Naive B cell (primary cell): Measurements from ENCODE around the gene CFAP92. TPM values are rescaled to one million over a fixed set of nuclear protein-coding genes. Genes with fewer than 3 reads are reported as not detected.

Source experiments
- ATAC-seq, 2 donors: fragments of 150-1000 bp; cut with Tn5 transposase; 2 replicates each; pipeline ENCODE4 v1.10.0; 2021; ENCODE audit warnings: low read depth in 2 of 2, mild to moderate bottlenecking in 2 of 2, moderate library complexity in 2 of 2
- DNase-seq: peaks from one replicate; pipeline ENCODE4 v3.0.0; 2022
- H3K27ac Mint-ChIP-seq, 6 donors: one replicate each; pipeline ENCODE4 v1.8.0; 2020 to 2022; ENCODE audit warnings: mild to moderate bottlenecking in 6 of 6, mixed read lengths in 6 of 6, moderate library complexity in 5 of 6, inconsistent platforms in 2 of 6
- H3K27me3 Mint-ChIP-seq, 3 donors: one replicate each; pipeline ENCODE4 v1.8.0; 2021 to 2022; ENCODE audit warnings: mixed read lengths in 3 of 3, mild to moderate bottlenecking in 1 of 3
- H3K36me3 Mint-ChIP-seq, 2 donors: one replicate each; pipeline ENCODE4 v1.8.0; 2020 to 2022; ENCODE audit warnings: mixed read lengths in 2 of 2, inconsistent platforms in 1 of 2, mild to moderate bottlenecking in 1 of 2
- H3K4me1 Mint-ChIP-seq, 3 donors: one replicate each; pipeline ENCODE4 v1.8.0; 2020 to 2022; ENCODE audit warnings: mixed read lengths in 3 of 3, inconsistent platforms in 1 of 3, mild to moderate bottlenecking in 1 of 3, moderate library complexity in 1 of 3
- H3K4me3 Mint-ChIP-seq, 8 donors: one replicate each; pipeline ENCODE4 v1.8.0; 2020 to 2022; ENCODE audit warnings: mild to moderate bottlenecking in 8 of 8, mixed read lengths in 8 of 8, moderate library complexity in 8 of 8, inconsistent platforms in 2 of 8
- H3K9me3 Mint-ChIP-seq, 7 donors: one replicate each; pipeline ENCODE4 v1.8.0; 2020 to 2022; ENCODE audit warnings: mixed read lengths in 7 of 7, mild to moderate bottlenecking in 5 of 7, inconsistent platforms in 2 of 7, moderate library complexity in 1 of 7
- polyA plus RNA-seq, 6 donors: library from polyadenylated mRNA; unstranded; fragments of 300-500 nt; fragmentation: Illumina TruSeq; gene quantifications; one replicate each; pipeline ENCODE4 v1.2.3, GENCODE V29; 2021; ENCODE audit warnings: low read depth in 6 of 6

The CFAP92 gene
- not detected for polyA plus RNA-seq

GRCh38 chr3:128993461-128994172 is at the start of gene CFAP92:
Gene CFAP92 (minus strand): TSS chr3:128994076. CDS start chr3:128993304, 772 bp downstream.
- peak within 1 kb of the TSS; percentile 51 to 93 (median 88) for H3K27ac Mint-ChIP-seq
- H3K9me3 Mint-ChIP-seq = no peaks in the 10 kb centered on the region
- peaks cover 18 to 31% (median 23%) of the 10 kb centered on the region in 3 donors for H3K4me1 Mint-ChIP-seq
- peak within 1 kb of the TSS; percentile 70 to 88 (median 78) for H3K4me3 Mint-ChIP-seq
- H3K27me3 Mint-ChIP-seq = peaks cover 9 to 22% (median 15%) of the 10 kb centered on the region in 3 donors
- no peaks in the 10 kb centered on the region for H3K36me3 Mint-ChIP-seq
- DNase-seq = peak; percentile 89
- ATAC-seq = peak; percentile 91 to 94

- no peak for DNase-seq
- H3K9me3 Mint-ChIP-seq = peaks cover 0 to 22% (median 10%) of the 10 kb centered on the region in 7 donors
These were observed 46.9 kb upstream of the CFAP92 start for GRCh38 chr3:129040579-129041300.

GRCh38 chr3:129040039-129040336 is 46.1 kb upstream of the CFAP92 start:
- no peak overlapping the region for H3K27ac Mint-ChIP-seq

More at GRCh38 chr3:129040579-129041300, 46.9 kb upstream of the CFAP92 start:
- H3K4me1 Mint-ChIP-seq = peaks cover 0 to 6% (median 6%) of the 10 kb centered on the region in 3 donors
- H3K36me3 Mint-ChIP-seq = peaks cover 6 to 13% of the 10 kb centered on the region in 2 donors
- H3K27ac Mint-ChIP-seq = no peak overlapping the region
- H3K27me3 Mint-ChIP-seq = peaks cover 30 to 56% (median 52%) of the 10 kb centered on the region in 3 donors
- ATAC-seq = no peak
- no peak overlapping the region for H3K4me3 Mint-ChIP-seq

GRCh38 chr3:129039271-129040038 is 45.6 kb upstream of the CFAP92 start:
- Mint-ChIP-seq H3K27me3 (peaks cover 33 to 56% (median 52%) of the 10 kb centered on the region in 3 donors), H3K4me3 (no peak overlapping the region), H3K9me3 (peaks cover 0 to 13% (median 5%) of the 10 kb centered on the region in 7 donors), H3K36me3 (peaks cover 6 to 9% of the 10 kb centered on the region in 2 donors), H3K4me1 (peaks cover 0 to 6% (median 0%) of the 10 kb centered on the region in 3 donors), H3K27ac (no peak overlapping the region)
- DNase-seq (no peak), ATAC-seq (no peak)

More at GRCh38 chr3:129040039-129040336, 46.1 kb upstream of the CFAP92 start:
- peaks cover 28 to 56% (median 52%) of the 10 kb centered on the region in 3 donors for H3K27me3 Mint-ChIP-seq
- no peak overlapping the region for H3K4me3 Mint-ChIP-seq
- H3K36me3 Mint-ChIP-seq = peaks cover 6 to 13% of the 10 kb centered on the region in 2 donors
- ATAC-seq (no peak), DNase-seq (no peak)
- H3K9me3 Mint-ChIP-seq = peaks cover 0 to 18% (median 8%) of the 10 kb centered on the region in 7 donors
- peaks cover 0 to 6% (median 2%) of the 10 kb centered on the region in 3 donors for H3K4me1 Mint-ChIP-seq

GRCh38 chr3:129038121-129038855 is 44.4 kb upstream of the CFAP92 start:
- ATAC-seq (no peak), DNase-seq (no peak)
- Mint-ChIP-seq H3K4me3 (no peak overlapping the region), H3K27ac (no peak overlapping the region), H3K4me1 (peaks cover 0 to 6% (median 0%) of the 10 kb centered on the region in 3 donors), H3K27me3 (peaks cover 26 to 48% (median 45%) of the 10 kb centered on the region in 3 donors), H3K36me3 (peaks cover 6 to 9% of the 10 kb centered on the region in 2 donors), H3K9me3 (peaks cover 0 to 7% (median 0%) of the 10 kb centered on the region in 7 donors)

GRCh38 chr3:129037093-129037419 is 43.2 kb upstream of the CFAP92 start:
- peaks cover 0 to 2% (median 0%) of the 10 kb centered on the region in 7 donors for H3K9me3 Mint-ChIP-seq
- H3K4me1 Mint-ChIP-seq = peaks cover 0 to 6% (median 0%) of the 10 kb centered on the region in 3 donors
- no peak overlapping the region for H3K27ac Mint-ChIP-seq
- ATAC-seq = no peak
- H3K36me3 Mint-ChIP-seq = peaks cover 2 to 5% of the 10 kb centered on the region in 2 donors
- DNase-seq = no peak
- H3K4me3 Mint-ChIP-seq = no peak overlapping the region
- H3K27me3 Mint-ChIP-seq = peaks cover 14 to 38% (median 37%) of the 10 kb centered on the region in 3 donors

- ATAC-seq (no peak), DNase-seq (no peak)
- H3K36me3 Mint-ChIP-seq = no peaks in the 10 kb centered on the region
- H3K27me3 Mint-ChIP-seq = peaks cover 12 to 33% (median 31%) of the 10 kb centered on the region in 3 donors
- no peak overlapping the region for H3K27ac Mint-ChIP-seq
- peaks cover 0 to 6% (median 0%) of the 10 kb centered on the region in 3 donors for H3K4me1 Mint-ChIP-seq
- peak overlapping the region in 1 of 8 donors; percentile 47 for H3K4me3 Mint-ChIP-seq
- H3K9me3 Mint-ChIP-seq = no peaks in the 10 kb centered on the region
These were observed 42.6 kb upstream of the CFAP92 start for GRCh38 chr3:129036222-129037092.

GRCh38 chr3:129035360-129036221 is 41.7 kb upstream of the CFAP92 start:
- ATAC-seq = no peak
- Mint-ChIP-seq H3K27ac (peak overlapping the region in 1 of 6 donors; percentile 54), H3K4me1 (peaks cover 0 to 6% (median 0%) of the 10 kb centered on the region in 3 donors), H3K4me3 (no peak overlapping the region), H3K36me3 (no peaks in the 10 kb centered on the region), H3K27me3 (peaks cover 12 to 28% (median 26%) of the 10 kb centered on the region in 3 donors), H3K9me3 (no peaks in the 10 kb centered on the region)
- no peak for DNase-seq

GRCh38 chr3:129034642-129035041 is 40.8 kb upstream of the CFAP92 start:
- no peaks in the 10 kb centered on the region for H3K36me3 Mint-ChIP-seq
- DNase-seq = no peak
- peaks cover 0 to under 1% (median 0%) of the 10 kb centered on the region in 3 donors for H3K4me1 Mint-ChIP-seq
- peak overlapping the region in 1 of 8 donors; percentile 44 for H3K4me3 Mint-ChIP-seq
- H3K9me3 Mint-ChIP-seq = no peaks in the 10 kb centered on the region
- H3K27me3 Mint-ChIP-seq = peaks cover 12 to 18% (median 16%) of the 10 kb centered on the region in 3 donors
- no peak overlapping the region for H3K27ac Mint-ChIP-seq
- no peak for ATAC-seq

- no peaks in the 10 kb centered on the region for H3K36me3 Mint-ChIP-seq
- ATAC-seq = no peak
- no peak overlapping the region for H3K27ac Mint-ChIP-seq
These were observed 39.9 kb upstream of the CFAP92 start for GRCh38 chr3:129033633-129034321.

GRCh38 chr3:129033151-129033550 is 39.3 kb upstream of the CFAP92 start:
- no peak overlapping the region for H3K4me3 Mint-ChIP-seq
- no peaks in the 10 kb centered on the region for H3K9me3 Mint-ChIP-seq
- ATAC-seq = no peak
- H3K36me3 Mint-ChIP-seq = no peaks in the 10 kb centered on the region
- no peak for DNase-seq
- H3K4me1 Mint-ChIP-seq = no peaks in the 10 kb centered on the region
- peak overlapping the region in 1 of 6 donors; percentile 16 for H3K27ac Mint-ChIP-seq
- peaks cover 5 to 8% (median 8%) of the 10 kb centered on the region in 3 donors for H3K27me3 Mint-ChIP-seq

More at GRCh38 chr3:129033633-129034321, 39.9 kb upstream of the CFAP92 start:
- peaks cover 8 to 10% (median 8%) of the 10 kb centered on the region in 3 donors for H3K27me3 Mint-ChIP-seq
- no peak for DNase-seq
- H3K4me3 Mint-ChIP-seq = no peak overlapping the region
- no peaks in the 10 kb centered on the region for H3K9me3 Mint-ChIP-seq
- no peaks in the 10 kb centered on the region for H3K4me1 Mint-ChIP-seq
